ENCODE results near the gene KAZN.

The KAZN gene

DNA sequence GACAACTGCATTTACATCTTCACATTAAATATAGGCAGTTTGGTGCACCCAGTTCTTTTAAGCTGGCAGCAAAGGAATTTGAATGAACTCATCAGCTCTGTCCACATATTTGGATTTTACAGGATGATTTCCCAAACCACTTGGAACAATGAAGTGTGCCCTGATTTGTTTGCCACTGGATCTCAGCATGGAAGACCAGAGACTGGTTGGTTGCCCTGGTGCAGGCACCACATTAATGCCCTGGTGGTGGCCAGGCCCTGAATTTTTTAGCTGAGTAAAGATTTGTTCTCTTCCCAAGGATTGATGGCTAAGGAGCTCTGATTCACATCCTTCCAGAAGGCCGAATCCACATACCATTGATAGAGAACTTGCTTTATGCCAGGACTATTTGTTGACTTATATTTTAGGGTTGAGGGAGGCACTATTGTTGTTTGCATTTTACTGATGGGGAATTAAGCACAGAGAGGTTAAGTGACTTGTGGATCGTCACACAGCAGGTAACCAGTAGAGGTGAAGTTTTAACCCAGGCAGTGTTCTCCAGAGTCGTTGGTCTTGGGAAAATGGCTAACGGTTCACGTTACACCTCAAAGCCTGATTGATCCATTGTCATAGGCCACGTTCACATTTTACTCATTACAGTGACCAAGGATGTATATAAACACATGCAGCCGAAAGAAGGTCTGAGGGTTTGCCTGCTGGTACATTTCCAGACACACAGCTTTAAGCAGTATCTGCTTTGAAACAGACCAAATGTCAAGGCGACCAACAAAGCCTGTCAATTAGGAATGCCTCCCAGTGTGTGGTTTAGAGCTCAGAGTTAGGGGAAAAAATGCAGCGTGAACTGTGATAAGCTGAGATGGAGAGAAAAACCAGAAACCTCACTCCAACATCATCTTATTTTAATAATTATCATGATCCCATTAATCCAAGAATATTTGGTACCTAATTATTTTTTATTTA, 50.7 kb downstream of the KAZN start:
- DNase-seq = no peak

DNA sequence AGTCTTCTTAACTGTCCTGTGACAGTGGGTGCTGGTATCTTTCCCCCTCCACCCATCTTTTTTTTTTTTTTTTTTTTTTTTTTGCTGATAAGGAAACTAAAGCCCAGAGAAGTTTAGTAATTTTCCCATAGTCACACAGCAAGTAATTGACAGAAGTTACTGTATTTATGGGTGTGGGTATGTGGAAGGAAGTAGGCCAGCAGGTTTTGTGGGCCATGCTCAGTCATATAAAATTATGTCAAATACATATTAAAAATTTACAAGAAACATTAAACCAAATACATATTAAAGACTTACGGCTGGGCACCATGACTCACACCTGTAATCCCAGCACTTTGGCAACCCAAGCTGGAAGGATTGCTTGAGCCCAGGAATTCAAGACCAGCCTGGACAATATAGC, 51.5 kb downstream of the KAZN start:
- no peak for DNase-seq

DNA sequence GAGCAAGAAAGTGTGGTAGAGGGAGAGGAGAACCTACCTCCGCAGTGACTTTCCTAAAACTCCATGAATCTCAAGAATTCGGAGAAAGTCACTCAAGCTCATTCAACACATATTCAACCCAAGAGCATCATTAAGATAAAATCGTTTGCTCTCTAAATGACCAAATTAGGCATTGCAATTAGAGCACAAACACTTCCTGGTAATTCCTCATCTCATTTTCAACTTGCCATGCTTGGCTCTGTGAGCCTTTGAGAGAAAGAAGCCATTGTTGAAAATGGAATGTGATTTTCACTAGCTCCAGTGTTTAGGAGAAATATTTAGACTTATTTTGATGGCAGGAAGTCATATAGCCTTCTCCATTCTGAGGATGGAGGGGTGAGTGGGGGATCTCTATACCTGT, 52.5 kb downstream of the KAZN start:
- no peak for DNase-seq

GRCh38 chr1:14652840-14653239, 54.4 kb downstream of the KAZN start:
- no peak for DNase-seq

GRCh38 chr1:14653461-14653960, 55.0 kb downstream of the KAZN start:
- DNase-seq = no peak

DNA sequence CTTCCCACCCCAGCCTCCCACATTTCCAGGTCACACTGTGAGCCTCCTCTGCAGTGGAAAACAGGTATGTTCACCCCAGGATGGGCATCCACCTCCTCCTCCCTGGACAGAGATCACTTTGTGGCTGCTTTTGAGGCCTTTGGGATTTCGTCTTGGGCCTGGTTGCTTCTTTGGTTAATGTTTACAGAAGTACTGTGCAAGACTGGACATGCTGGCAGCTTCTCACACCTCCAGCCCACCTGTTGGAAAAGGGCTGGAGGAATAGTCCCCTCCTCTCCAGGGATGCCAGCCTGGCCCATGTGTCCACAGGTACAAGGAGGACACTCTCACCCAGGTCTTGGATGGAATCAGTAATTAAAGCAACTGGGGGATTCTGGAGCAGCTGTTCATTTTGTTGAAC, 56.1 kb downstream of the KAZN start:
- no peak for DNase-seq

DNA sequence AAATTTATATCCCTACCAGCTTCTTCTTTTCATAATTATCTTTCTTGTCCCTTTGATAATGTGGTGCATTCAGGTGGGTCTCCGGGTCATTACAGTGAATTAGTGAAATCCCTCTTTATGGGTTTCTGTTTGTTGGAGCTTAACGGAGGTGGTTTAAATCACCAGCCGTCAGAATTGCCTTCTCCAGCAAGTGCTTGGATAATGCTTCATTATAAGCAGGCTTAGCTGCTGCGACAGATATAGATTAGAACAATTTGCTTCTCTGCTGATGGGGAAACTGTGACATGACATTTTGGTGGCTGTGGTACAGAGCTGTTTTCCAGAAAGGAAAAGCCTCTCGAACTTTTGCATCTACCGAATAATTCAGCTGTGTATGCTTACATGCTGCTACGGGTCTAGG, 56.9 kb downstream of the KAZN start:
- DNase-seq = no peak

DNA sequence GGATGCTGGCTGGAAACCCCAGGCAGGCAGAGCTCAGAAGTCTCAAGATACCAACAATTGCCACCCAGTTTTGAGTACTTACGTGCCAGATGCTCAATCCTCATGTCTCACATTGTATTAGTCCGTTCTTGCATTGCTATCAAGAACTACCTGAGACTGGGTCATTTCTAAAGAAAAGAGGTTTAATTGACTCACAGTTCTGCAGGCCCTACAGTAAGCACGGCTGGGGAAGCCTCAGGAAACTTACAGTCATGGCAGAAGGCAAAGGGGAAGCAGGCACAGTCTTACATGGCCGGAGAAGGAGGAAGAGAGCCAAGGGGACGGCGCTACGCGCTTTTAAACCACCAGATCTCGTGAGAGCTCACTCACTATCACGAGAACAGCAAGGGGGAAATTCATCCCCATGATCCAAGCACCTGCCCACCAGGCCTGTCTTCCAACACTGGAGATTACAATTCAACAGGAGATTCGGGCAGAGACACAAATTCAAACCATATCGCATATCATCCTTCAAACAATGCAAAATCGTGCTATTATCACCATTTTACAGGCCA, 58.0 kb downstream of the KAZN start:
- no peak for DNase-seq

- no peak for DNase-seq
Observed at GRCh38 chr1:14658642-14659041, 60.2 kb downstream of the KAZN start.

DNA sequence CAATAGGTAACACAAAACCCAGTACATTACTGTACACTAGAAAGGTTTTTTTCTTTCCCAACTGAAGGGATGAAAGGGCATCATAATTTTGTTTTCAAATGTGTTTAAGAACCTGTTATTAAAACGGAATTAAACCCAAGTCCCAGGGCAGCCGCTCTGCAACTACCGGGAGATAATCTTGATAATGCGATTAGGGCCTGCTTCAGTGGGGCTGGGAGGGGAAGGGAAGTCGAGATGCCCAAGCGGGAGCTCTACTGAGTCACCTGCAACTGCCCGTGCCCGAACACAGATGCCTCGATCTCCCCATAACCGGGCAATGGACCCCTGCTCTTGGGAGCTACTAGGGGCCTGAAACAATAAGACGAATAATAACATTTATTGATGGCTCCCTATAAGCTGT, 61.4 kb downstream of the KAZN start:
- DNase-seq = no peak

DNA sequence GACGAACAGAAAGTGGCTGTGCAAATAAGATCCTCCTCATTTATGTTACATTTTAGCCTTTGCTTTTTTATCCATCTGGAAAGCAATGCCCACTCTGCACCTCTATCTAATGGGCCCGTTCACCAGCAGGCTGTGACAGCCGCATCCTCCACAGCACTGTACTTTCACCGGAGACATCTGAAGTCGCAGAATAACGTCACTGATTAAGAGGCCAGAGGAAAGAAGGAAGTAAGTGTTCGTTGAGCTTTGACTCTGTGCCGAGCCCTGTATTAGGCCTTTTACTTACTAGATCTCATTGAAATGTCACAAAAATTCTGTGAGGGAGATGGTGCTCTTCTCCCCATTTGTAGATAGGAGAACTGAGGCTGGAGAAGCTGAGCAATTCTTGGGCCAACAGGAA, 62.3 kb downstream of the KAZN start:
- DNase-seq = no peak

DNA sequence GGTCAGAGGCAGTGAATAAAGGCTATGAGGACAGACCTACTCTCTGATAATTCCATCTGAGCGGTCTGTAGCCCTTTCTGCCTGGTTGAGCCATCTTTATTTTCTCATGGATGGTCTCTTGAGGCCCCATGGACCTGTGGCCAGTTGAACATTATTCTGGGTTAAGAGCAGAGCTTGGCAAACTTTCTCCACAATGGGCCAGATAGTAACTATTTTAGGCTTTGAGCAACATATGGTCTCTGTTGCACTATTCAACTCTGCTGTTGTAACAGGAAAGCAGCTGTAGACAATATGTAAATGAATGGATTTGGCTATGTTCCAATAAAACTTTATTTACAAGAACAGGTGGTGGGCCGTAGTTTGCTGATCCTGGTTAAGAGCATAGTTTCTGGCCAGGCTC, 62.7 kb downstream of the KAZN start:
- DNase-seq = no peak

DNA sequence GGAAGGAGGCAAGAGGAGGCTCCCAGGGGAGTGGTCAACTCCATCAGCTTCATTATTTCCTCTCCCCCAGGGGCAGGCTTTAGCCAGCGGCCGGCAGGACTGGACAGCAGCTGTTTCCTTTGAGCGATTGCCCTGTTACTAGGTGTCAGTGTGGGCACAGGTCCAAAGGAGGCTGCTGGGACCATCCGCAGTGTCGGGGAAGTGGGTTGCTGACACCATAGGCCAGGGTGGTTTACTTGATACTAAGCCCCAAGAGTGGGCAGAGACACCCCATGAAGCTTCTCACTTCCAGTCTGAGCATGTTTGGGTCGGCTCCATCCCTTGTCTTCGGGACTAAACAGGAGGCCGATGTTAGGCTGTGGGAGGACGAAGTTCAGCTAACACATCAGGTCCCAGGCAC, 63.6 kb downstream of the KAZN start:
- DNase-seq = no peak

DNA sequence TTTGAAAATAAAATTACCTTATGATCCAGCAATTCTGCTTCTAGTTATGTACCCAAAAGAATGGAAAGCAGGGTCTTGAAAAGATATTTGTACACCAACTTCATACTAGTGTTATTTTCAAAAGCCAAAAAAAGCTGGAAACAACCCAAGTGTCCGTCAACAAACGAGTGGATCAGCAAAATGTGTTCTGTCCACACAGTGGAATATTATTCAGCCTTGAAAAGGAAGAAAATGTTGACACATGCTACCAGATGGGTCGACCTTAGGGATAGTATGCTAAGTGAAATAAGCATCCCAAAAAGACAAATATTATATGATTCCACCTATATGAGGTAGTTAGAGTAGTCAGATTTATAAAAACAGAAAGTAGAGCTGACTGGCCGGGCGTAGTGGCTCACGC, 65.3 kb downstream of the KAZN start:
- no peak for DNase-seq

- DNase-seq = no peak
Observed at GRCh38 chr1:14666373-14666772, 67.9 kb downstream of the KAZN start.

- DNase-seq = no peak
Observed at GRCh38 chr1:14666962-14667650, 68.6 kb downstream of the KAZN start.

DNA sequence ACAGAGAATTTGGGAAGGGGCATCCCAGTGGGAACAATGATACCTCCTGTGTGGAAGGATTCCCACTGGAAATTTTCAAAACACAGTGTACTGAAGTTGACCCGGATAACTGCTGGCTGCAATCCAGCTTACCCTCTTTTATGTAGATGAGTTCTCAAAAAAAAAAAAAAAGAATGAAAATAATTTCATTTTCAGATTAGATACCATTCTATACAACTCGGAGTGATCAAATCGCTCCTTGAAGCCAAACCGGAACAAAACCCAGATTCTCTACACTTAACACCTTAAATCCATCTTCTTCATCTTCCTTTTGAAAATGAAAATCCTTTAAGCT, 69.1 kb downstream of the KAZN start:
- DNase-seq = no peak

DNA sequence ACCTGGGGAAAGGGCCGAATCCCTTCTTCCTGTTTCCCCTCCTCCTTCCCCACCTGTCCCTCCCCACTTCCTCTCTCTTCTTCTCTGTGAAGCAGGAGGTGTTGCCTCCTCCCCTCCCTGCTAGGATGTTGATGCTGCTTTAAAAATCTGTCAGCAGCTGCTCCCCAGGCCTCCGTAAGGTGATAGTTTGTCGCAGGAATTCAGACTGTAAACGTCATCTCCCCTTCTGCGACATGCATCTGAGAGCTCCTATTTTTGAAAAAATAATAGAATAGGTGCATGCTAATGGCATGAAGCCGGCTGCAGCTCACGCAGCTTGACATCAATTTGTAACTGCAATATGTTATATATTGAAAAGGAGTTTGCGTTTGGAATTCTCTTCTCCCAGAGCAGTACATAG, 70.1 kb downstream of the KAZN start:
- DNase-seq = no peak

DNA sequence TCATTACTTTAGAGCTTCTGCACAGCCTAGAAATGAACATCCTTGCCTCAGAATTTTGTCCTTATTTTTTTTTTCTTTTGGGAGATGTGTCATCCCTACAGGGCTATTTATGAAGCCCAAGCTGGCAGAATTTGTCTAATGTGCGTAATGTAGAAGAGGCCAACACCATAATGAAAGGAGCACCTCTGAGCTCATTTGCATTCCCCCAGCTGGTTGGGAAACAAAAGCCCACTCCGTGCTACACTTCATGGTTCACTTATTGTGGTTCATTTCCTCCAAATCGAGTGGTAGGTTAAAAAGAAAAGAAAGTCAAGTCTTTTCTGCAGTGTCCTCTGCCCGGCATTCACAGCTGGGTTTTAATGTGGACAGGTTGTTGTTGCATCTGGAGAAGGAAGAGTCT, 73.5 kb downstream of the KAZN start:
- DNase-seq = no peak

- DNase-seq = no peak
Observed at GRCh38 chr1:14674030-14674429, 75.5 kb downstream of the KAZN start.

GRCh38 chr1:14676400-14676799, 77.9 kb downstream of the KAZN start:
- no peak for DNase-seq

DNA sequence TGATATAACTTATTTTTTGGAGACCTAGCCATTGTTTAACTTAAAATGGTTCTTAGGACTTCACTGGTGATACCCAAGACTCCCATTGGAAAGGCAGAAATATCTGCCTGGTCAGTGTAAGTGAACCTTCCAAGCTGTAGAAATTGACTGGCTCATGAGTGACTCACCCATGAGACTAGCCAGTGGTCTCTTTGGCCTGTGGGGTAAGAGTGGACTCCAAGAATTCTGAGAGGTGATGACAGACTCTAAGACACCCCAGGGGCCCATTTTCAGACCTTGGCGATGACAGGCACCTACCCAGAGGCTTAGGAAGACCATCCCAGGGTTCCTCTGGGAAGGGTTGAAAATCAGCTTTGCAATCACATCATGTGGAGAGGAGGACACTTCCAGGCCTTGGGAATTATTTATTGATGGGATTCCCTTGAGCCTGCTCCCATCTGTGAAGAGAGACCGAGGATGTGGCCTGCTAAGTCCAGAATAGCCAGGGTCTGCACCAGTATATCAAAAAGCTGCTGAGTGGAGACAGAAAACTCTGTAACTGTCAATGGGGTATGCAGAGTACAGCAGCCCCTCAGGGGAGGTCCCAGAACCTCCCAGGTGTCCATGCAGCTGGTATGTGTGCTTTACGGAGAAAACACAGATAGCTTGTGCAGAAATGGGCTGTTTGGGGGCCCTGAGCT, 78.9 kb downstream of the KAZN start:
- DNase-seq = no peak

DNA sequence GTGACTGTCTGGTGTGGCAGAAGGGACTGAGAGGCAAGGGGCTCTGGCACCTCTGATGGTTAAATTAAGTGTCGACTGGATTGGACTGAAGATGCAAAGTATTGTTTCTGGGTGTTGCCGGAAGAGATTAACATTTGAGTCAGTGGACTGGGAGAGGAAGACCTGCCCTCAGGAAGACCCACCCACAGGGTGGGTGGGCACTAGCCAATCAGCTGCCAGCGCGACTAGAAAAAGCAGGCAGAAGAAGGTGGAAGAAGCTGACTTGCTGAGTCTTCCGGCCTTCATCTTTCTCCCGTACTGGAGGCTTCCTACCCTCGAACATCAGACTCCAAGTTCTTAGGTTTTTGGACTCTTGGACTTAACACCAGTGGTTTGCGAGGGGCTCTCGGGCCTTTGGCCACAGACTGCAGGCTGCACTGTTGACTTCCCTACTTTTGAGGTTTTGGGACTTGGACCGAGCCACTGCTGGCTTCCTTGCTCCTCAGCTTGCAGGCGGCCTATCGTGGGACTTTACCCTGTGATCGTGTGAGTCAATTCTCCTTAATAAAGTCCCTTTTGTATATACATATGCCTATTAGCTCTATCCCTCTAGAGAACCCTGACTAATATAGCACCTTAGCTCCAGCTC, 79.6 kb downstream of the KAZN start:
- no peak for DNase-seq

Data from NK-92 treated with Interleukin-12 subunit alpha and Interleukin-12 subunit beta, amount 100 ng/mL, for 24 hours (cell line).